LNCaP clone FGC (cell line): ENCODE measurements around the gene IP6K3.

Experiments
- DNase-seq: peaks from one replicate; pipeline ENCODE4 v3.0.0-alpha.2; 2011; ENCODE audit warnings: low read depth
- H3K4me3 ChIP-seq: 2 replicates; pipeline ENCODE4 v1.5.1; 2011; ENCODE audit warnings: mild to moderate bottlenecking, low read depth, low read length, control low read depth
- TF ChIP-seq, protein P1 (sequence below): IDR thresholded peaks from 2 replicates; pipeline ENCODE4 v1.5.1; 2012; ENCODE audit warnings: mild to moderate bottlenecking; ENCODE audit not compliant: control insufficient read depth, insufficient read depth; ENCODE audit errors: extremely low read depth

The IP6K3 gene

DNA sequence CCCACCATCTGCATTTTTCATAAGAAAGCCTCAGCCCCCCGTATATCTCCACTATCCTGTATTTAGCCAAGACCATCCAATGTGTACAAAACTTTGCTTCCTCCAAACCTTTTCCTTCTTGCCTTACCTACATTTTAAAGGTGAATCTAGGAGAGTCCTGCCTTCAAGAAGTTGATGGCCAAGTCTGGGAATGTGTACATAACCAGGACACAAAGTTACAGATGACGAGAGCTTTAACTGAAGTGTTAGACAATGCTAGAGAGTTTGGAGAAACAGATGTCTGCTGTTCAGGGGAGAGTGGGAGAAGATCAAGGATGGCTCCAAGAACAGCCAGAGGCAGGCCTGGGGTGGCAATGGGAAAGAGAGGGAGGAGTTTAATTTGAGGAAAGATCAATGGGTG, 32.9 kb downstream of the IP6K3 start:
- DNase-seq = peak; percentile 66
- TF ChIP-seq, protein P1, sequence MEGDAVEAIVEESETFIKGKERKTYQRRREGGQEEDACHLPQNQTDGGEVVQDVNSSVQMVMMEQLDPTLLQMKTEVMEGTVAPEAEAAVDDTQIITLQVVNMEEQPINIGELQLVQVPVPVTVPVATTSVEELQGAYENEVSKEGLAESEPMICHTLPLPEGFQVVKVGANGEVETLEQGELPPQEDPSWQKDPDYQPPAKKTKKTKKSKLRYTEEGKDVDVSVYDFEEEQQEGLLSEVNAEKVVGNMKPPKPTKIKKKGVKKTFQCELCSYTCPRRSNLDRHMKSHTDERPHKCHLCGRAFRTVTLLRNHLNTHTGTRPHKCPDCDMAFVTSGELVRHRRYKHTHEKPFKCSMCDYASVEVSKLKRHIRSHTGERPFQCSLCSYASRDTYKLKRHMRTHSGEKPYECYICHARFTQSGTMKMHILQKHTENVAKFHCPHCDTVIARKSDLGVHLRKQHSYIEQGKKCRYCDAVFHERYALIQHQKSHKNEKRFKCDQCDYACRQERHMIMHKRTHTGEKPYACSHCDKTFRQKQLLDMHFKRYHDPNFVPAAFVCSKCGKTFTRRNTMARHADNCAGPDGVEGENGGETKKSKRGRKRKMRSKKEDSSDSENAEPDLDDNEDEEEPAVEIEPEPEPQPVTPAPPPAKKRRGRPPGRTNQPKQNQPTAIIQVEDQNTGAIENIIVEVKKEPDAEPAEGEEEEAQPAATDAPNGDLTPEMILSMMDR = no peak
- no peak overlapping the region for H3K4me3 ChIP-seq

DNA sequence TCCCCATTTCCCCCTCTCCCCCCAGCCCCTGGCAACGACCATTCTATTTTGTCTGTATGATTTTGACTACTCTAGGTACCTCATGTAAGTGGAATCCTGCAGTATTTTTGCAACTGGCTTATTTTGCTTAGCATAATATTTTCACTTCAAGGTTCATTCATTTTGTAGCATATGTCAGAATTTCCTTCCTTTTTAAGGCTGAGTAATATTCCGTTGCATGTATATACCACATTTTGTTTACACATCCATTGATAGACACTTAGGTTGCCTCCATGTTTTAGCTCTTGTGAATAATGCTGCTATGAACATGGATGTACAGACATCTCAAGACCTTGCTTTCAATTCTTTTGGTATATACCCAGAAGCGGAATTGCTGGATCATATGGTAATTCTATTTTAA, 33.8 kb downstream of the IP6K3 start:
- TF ChIP-seq, protein P1 = no peak
- H3K4me3 ChIP-seq = no peak overlapping the region
- DNase-seq = no peak

DNA sequence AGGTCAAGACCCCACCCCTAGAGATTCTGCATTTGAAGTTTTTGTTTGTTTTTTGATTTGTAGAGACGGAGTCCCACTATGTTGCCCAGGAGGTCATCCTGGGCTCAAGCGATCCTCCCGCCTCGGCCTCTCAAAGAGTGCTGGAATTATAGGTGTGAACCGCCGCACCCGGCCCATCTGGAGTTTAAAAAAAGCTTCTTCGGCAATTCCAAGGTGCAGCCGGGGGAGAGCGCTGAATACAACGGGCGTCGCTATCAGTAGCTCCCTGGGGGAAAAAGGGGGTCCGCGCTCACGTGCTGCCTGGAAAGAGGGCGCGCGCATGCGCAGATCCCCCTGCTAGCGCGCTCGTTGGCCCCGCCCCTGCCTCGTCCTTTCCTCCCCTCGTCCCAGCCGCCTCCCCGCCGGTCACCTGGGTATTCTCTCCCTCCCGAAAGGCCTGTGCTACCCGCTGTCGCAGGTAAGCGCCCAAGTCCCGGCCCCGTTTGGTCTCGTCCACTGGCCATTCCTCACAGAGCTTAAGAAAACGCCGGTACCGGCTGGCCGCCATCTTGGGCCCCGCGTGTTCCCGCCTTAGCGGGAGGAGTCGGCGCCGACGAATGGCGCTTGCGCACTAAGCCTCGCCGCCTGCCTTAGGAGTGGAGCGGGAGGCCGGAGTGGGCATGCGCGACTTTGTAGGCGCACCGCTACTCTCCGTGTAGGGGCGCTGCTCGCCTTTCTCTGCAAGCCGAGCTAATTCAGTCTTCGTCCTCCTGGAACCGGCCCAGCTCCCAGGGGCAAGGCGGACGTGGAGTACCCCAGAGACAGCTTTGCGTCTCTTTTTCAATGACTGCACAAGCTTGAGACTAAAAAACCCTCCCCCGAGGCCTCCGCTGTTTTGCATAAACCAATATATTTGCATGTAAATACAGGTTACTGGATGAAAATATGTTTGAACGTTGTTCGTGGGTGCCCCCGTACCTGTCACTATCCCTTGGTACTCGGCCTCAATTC, 35.3 kb downstream of the IP6K3 start, which contains the start of gene UQCC2:
TSS of gene UQCC2 (minus strand) at position 561 of the 990 bp plus-strand sequence. CDS start at position 547, 14 bp downstream.
- peak; percentile 79 for DNase-seq
- H3K4me3 ChIP-seq = peak within 1 kb of the TSS; percentile 85
- TF ChIP-seq, protein P1 = peak; percentile 82

DNA sequence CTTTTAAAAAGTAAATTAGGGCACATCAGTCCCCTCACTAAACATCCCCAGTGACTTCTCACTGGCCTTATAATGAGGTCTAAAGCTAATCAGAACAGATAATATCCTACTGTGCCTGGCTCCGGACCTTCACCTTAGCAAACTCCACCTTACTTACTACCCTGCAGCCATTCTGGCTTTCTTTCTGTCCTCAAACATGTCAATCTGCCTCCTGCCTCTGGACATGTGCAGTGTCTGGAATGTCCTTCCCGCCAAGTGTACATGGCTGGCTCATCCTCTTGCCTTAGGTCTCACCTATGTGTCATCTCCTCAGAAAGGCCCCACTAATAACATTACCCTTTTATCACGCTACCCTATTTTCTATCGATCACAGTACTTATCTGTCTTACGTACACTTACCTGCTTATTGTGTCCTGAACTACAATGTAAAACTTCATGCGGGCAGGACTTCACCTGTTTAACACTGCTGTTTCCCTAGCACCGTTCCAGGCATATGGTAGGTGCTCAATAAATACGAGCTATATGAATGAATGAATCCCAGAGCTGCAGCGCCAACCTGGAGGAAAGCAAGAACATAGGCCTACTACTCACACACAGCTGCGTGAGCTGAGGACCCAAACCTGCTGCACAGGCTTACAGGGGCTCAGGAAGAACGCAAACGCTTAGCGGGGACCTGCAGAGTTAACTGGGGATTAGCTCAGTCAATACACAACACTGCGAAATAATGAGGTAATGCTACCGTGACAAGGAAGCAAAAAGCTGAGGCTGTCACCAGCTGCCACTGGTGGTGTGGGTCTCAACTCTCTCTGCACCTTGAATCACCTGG, 36.2 kb downstream of the IP6K3 start:
- no peak for DNase-seq
- H3K4me3 ChIP-seq = peak overlapping the region; percentile 85
- TF ChIP-seq, protein P1 = no peak

DNA sequence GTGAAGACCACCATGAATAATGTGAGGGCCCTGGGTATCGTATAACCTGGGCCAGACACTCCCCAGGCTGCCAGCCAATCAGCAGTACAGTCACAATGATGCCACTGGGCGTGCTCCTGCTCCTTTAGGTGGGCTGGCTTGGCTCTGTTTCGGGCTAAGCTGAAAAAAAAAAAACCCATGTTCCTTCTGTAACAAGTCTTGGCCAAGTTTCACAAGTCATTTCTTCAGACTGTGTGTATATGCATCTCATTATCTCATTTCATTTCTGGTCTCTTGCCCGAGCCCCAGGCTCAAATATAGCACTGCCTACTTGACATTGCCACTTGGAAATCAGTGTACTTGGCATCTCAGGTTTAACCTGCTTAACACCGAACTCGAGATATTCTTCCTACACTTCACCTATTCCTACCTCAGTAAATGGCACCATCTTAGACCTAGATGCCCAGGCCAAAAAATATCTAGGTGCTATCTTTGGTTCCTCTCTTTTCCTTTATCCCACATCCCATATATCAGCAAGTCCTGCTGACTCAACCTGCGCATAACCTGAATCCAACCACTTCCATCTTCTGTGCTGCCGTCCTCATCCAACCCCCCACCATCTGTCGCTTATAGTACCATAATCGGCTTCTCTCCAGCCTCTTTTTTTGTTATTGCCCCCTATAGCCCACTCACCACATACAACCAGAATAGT, 37.0 kb downstream of the IP6K3 start:
- TF ChIP-seq, protein P1 = no peak
- DNase-seq = no peak
- no peak overlapping the region for H3K4me3 ChIP-seq

DNA sequence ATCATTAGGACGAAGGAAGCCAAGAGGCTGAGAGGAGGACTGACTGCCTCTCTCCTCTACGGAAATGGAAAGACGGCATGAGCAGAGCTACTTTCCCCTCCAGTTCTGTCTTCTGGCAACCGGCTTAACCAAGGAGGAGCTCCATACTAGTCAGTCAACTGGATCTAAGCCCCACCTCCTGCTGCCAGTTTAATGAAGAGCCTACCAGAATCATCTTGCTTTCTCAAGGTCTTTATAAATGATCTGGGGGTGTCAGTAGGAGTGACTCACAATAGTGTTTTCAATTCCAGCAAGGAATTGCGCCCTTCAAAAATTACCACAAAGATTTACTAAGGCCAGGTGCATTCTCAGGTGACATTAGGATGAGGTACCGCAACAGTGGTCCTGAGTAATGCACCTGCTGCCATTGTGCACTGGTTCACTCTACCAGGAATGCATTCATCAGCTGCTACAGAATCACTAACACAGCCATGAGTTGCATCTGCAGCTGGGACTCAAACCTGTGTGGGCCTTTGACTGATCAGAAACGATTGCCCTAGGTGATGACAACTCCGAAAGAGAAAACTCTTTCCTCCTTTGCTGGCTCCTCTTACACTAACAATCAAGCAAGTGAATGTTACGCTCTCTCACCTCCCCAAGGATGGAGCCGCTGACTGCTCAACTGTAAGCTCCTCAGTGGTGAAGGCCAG, 38.0 kb downstream of the IP6K3 start:
- TF ChIP-seq, protein P1 = no peak
- no peak for DNase-seq
- no peak overlapping the region for H3K4me3 ChIP-seq
